Mesenchymal stem cell (in vitro differentiated cells and primary cell): Measurements from ENCODE around the gene AFAP1.

Experiments
- DNase-seq: peaks from one replicate; pipeline ENCODE4 v3.0.0-alpha.2; 2013
- H2AFZ ChIP-seq: one replicate; pipeline ENCODE4 v1.6.1; 2013; ENCODE audit warnings: low read depth, mild to moderate bottlenecking, control low read depth, inconsistent platforms, low read length, moderate library complexity
- H2AK5ac ChIP-seq: 2 replicates; pipeline ENCODE4 v1.6.1; 2013; ENCODE audit warnings: low read length, moderate library complexity, mild to moderate bottlenecking, inconsistent platforms; ENCODE audit not compliant: severe bottlenecking
- H2BK120ac ChIP-seq: one replicate; pipeline ENCODE4 v1.6.1; 2013; ENCODE audit warnings: low read depth, mild to moderate bottlenecking, inconsistent platforms, low read length, moderate library complexity
- H2BK12ac ChIP-seq, 2 experiments: one replicate each; pipeline ENCODE4 v1.6.1; 2013; ENCODE audit warnings: inconsistent platforms in 2 of 2, low read length in 2 of 2, mild to moderate bottlenecking in 2 of 2, moderate library complexity in 2 of 2, control low read depth in 1 of 2
- H2BK15ac ChIP-seq: one replicate; pipeline ENCODE4 v1.6.1; 2013; ENCODE audit warnings: mild to moderate bottlenecking, low read depth, inconsistent platforms; ENCODE audit not compliant: poor library complexity, severe bottlenecking
- H2BK5ac ChIP-seq: 2 replicates; pipeline ENCODE4 v1.6.1; 2013; ENCODE audit warnings: low read depth, mild to moderate bottlenecking, low read length, control low read depth, inconsistent platforms; ENCODE audit not compliant: poor library complexity, severe bottlenecking
- H3K14ac ChIP-seq, 2 experiments: one replicate each; pipeline ENCODE4 v1.6.1; 2013; ENCODE audit warnings: inconsistent platforms in 2 of 2, low read length in 2 of 2, control low read depth in 1 of 2, mild to moderate bottlenecking in 1 of 2, moderate library complexity in 1 of 2
- H3K18ac ChIP-seq, 2 experiments: one replicate each; pipeline ENCODE4 v1.6.1; 2013; ENCODE audit warnings: inconsistent platforms in 2 of 2, low read length in 2 of 2, control low read depth in 1 of 2, low read depth in 1 of 2, mild to moderate bottlenecking in 1 of 2
- H3K23ac ChIP-seq, 2 experiments: one replicate each; pipeline ENCODE4 v1.6.1; 2013; ENCODE audit warnings: inconsistent platforms in 2 of 2, low read length in 2 of 2, mild to moderate bottlenecking in 2 of 2, moderate library complexity in 2 of 2, control low read depth in 1 of 2
- H3K27ac ChIP-seq: 2 replicates; pipeline ENCODE4 v1.5.1; 2013; ENCODE audit warnings: mild to moderate bottlenecking, moderate library complexity, low read length, control low read depth, inconsistent platforms; ENCODE audit not compliant: poor library complexity, severe bottlenecking
- H3K27me3 ChIP-seq, 2 experiments: 2 replicates each; pipeline versions ENCODE4 v1.6.1 to v1.7.0; 2013; ENCODE audit warnings: low read length in 2 of 2, mild to moderate bottlenecking in 2 of 2, moderate library complexity in 2 of 2, control low read depth in 1 of 2, inconsistent platforms in 1 of 2; ENCODE audit not compliant: control insufficient read depth in 1 of 2, insufficient read depth in 1 of 2
- H3K36me3 ChIP-seq, 2 experiments: 2 replicates each; pipeline versions ENCODE4 v1.6.1 to v1.7.0; 2013; ENCODE audit warnings: low read length in 2 of 2, control low read depth in 1 of 2, inconsistent platforms in 1 of 2, low read depth in 1 of 2, mild to moderate bottlenecking in 1 of 2; ENCODE audit not compliant: insufficient read depth in 2 of 2, control insufficient read depth in 1 of 2
- H3K4ac ChIP-seq, 2 experiments: one replicate each; pipeline ENCODE4 v1.6.1; 2013; ENCODE audit warnings: inconsistent platforms in 2 of 2, low read length in 2 of 2, mild to moderate bottlenecking in 2 of 2, moderate library complexity in 2 of 2, control low read depth in 1 of 2, low read depth in 1 of 2
- H3K4me1 ChIP-seq: 2 replicates; pipeline ENCODE4 v1.6.1; 2013; ENCODE audit warnings: low read depth, low read length, control low read depth; ENCODE audit not compliant: control insufficient read depth, insufficient read depth
- H3K4me2 ChIP-seq: 2 replicates; pipeline ENCODE4 v1.6.1; 2013; ENCODE audit warnings: low read length, mild to moderate bottlenecking, inconsistent platforms; ENCODE audit not compliant: poor library complexity, severe bottlenecking
- H3K4me3 ChIP-seq, 2 experiments: 2 replicates each; pipeline versions ENCODE4 v1.5.1 to v1.7.0; 2013; ENCODE audit warnings: low read length in 2 of 2, mild to moderate bottlenecking in 2 of 2, control low read depth in 1 of 2, low read depth in 1 of 2; ENCODE audit not compliant: insufficient read depth in 1 of 2
- H3K79me1 ChIP-seq: replicated peaks from 2 replicates; pipeline ENCODE4 v1.6.1; 2013; ENCODE audit warnings: mild to moderate bottlenecking, control low read depth, low read length, inconsistent platforms; ENCODE audit not compliant: poor library complexity, severe bottlenecking
- H3K9ac ChIP-seq: 2 replicates; pipeline ENCODE4 v1.7.0; 2013; ENCODE audit warnings: mild to moderate bottlenecking, low read length, moderate library complexity
- H3K9me3 ChIP-seq: 2 replicates; pipeline ENCODE4 v1.7.0; 2013; ENCODE audit warnings: mild to moderate bottlenecking, low read length; ENCODE audit not compliant: control insufficient read depth
- H4K8ac ChIP-seq: one replicate; pipeline ENCODE4 v1.6.1; 2013; ENCODE audit warnings: inconsistent platforms, mild to moderate bottlenecking, low read length, moderate library complexity
- H4K91ac ChIP-seq: one replicate; pipeline ENCODE4 v1.6.1; 2013; ENCODE audit warnings: mild to moderate bottlenecking, low read length, inconsistent platforms
- WGBS: methylation state at CpG from one replicate; pipeline ENCODE4 v1.1.7; 2013; ENCODE audit warnings: mixed read lengths; 5-methylcytosine and 5-hydroxymethylcytosine counted together

AFAP1 gene

GRCh38 chr4:7792616-7793015 is 147.0 kb downstream of the AFAP1 start:
- H4K8ac ChIP-seq, result no peak overlapping the region
- 100% methylated on average over 5 of the region's 8 CpGs for WGBS
- no peak overlapping the region for H3K4me2 ChIP-seq

GRCh38 chr4:7790999-7791398 is 148.7 kb downstream of the AFAP1 start:
- Histone ChIP-seq H3K4me1 (peaks cover 2% of the 10 kb centered on the region), H2BK5ac (no peak overlapping the region), H3K4me2 (no peak overlapping the region), H4K8ac (no peak overlapping the region), H3K14ac (no peak overlapping the region), H3K27ac (no peak overlapping the region), H2AK5ac (no peak overlapping the region), H3K4ac (peak overlapping the region in 1 of 2 experiments; percentile 37), H2AFZ (no peak overlapping the region), H2BK15ac (no peak overlapping the region), H3K36me3 (peaks cover 46 to 65% of the 10 kb centered on the region in 2 experiments), H3K4me3 (no peak overlapping the region), H3K27me3 (no peaks in the 10 kb centered on the region), H3K23ac (no peak overlapping the region), H2BK120ac (no peak overlapping the region), H3K18ac (no peak overlapping the region), H3K9ac (no peak overlapping the region), H4K91ac (no peak overlapping the region), H2BK12ac (no peak overlapping the region), H3K79me1 (peaks cover 50% of the 10 kb centered on the region), H3K9me3 (no peaks in the 10 kb centered on the region)
- 92% methylated on average over 2 of the region's 2 CpGs for WGBS
- DNase-seq, result no peak

More at GRCh38 chr4:7792616-7793015, 147.0 kb downstream of the AFAP1 start:
- Histone ChIP-seq H3K9me3 (no peaks in the 10 kb centered on the region), H2BK12ac (no peak overlapping the region), H2AFZ (no peak overlapping the region), H3K18ac (no peak overlapping the region), H2BK15ac (no peak overlapping the region), H3K4me3 (no peak overlapping the region), H4K91ac (no peak overlapping the region), H3K4ac (no peak overlapping the region), H3K14ac (no peak overlapping the region), H3K27me3 (no peaks in the 10 kb centered on the region), H3K23ac (no peak overlapping the region), H3K36me3 (peaks cover 46 to 60% of the 10 kb centered on the region in 2 experiments), H2AK5ac (no peak overlapping the region), H3K27ac (no peak overlapping the region), H2BK120ac (no peak overlapping the region), H3K79me1 (peaks cover 40% of the 10 kb centered on the region), H2BK5ac (no peak overlapping the region), H3K9ac (no peak overlapping the region), H3K4me1 (no peaks in the 10 kb centered on the region)
- no peak for DNase-seq

DNA sequence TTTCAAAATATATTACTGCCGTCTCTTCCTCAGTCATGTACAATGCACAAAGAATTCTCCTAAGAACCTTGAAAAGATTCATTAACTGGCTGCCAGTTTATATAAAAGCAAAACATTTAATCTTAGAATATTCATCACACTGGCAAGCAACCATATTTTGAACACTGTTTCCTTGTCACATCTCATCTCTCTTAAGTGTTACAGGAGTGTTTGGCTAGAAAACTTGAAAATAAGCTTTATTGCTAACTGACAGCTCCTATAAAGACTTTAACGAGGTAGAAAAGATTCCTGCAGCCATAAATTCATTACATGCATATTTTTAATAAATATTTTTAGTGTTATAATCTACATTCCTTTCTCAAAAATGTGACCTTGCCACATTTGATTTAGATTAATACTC is 149.6 kb downstream of the AFAP1 start:
- no peak overlapping the region for H2BK5ac ChIP-seq
- H2BK15ac ChIP-seq, result no peak overlapping the region
- H3K36me3 ChIP-seq, result peaks cover 51 to 69% of the 10 kb centered on the region in 2 experiments
- no peak overlapping the region for H3K27ac ChIP-seq
- no peak overlapping the region for H2AK5ac ChIP-seq
- no peak overlapping the region for H4K91ac ChIP-seq
- no peak overlapping the region for H2AFZ ChIP-seq
- no peaks in the 10 kb centered on the region for H3K9me3 ChIP-seq
- H4K8ac ChIP-seq, result no peak overlapping the region
- H3K4me1 ChIP-seq, result peaks cover 2% of the 10 kb centered on the region
- no peak overlapping the region for H3K9ac ChIP-seq
- no peak overlapping the region for H2BK12ac ChIP-seq
- H3K23ac ChIP-seq, result no peak overlapping the region
- no peak overlapping the region for H3K4me3 ChIP-seq
- 98% methylated on average over 1 of the region's 2 CpGs for WGBS
- H3K79me1 ChIP-seq, result peaks cover 51% of the 10 kb centered on the region
- no peak for DNase-seq
- H3K27me3 ChIP-seq, result no peaks in the 10 kb centered on the region
- H2BK120ac ChIP-seq, result no peak overlapping the region
- no peak overlapping the region for H3K4ac ChIP-seq
- no peak overlapping the region for H3K18ac ChIP-seq
- no peak overlapping the region for H3K4me2 ChIP-seq
- H3K14ac ChIP-seq, result no peak overlapping the region

DNA sequence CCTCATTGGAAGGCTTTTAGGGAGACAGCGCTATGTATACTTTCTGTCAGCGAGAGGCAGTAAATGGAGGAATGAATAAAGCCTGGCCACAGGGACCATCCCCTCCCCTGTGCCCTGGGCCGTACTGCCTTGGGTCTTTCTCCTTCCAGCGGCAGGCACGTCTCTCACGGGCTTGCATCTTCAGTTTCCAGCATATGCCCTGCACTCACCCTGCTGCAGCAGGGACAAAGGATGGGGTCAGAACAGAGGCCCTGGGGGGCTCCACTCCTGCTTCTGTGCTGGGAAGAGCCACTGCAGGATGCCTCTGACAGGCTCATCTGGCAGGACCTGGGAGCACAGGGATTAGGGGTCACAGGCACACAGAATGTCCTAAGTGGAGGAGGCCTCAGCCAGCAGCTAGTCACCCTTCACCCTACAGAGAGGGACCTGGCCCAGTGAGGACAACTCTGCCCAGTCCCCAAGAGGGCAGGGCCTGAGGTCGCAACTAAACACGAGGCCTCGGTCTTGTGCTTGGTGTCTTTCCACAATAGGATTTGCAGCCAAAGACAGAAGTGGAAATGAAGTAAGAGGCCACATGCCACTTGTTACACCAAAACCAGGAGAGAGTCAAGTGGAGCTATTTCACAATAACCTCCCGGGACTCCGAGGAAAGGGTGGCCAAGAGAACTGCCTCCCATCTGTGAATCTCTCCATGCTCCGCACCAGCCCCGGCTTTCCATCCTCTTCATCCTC is 150.8 kb downstream of the AFAP1 start:
- Histone ChIP-seq H3K36me3 (peaks cover 59 to 77% of the 10 kb centered on the region in 2 experiments), H3K9me3 (no peaks in the 10 kb centered on the region), H4K91ac (no peak overlapping the region), H3K4me3 (no peak overlapping the region), H4K8ac (peak overlapping the region; percentile 29), H2BK5ac (no peak overlapping the region), H3K14ac (peak overlapping the region in 1 of 2 experiments; percentile 74), H3K18ac (no peak overlapping the region), H2BK15ac (no peak overlapping the region), H2AFZ (no peak overlapping the region), H3K23ac (no peak overlapping the region), H2BK12ac (no peak overlapping the region), H3K4me1 (peaks cover 2% of the 10 kb centered on the region), H3K4me2 (no peak overlapping the region), H3K27ac (no peak overlapping the region), H3K27me3 (no peaks in the 10 kb centered on the region), H2BK120ac (no peak overlapping the region), H3K79me1 (peaks cover 55% of the 10 kb centered on the region), H3K9ac (peak overlapping the region; percentile 17), H3K4ac (peak overlapping the region in 1 of 2 experiments; percentile 2), H2AK5ac (no peak overlapping the region)
- WGBS, result 93% methylated on average over 12 of the region's 13 CpGs
- DNase-seq, result peak; percentile 32
